Measurements from ENCODE around the gene NDUFS3.
A peak's percentile ranks its signal among the peaks of the same experiment; 100 is the strongest.
"Not testable (repeated sequence)": the region's sequence is repeated elsewhere in the genome, so short reads cannot be mapped to it uniquely, and the experiment has no call there.

The NDUFS3 gene

GRCh38 chr11:47550288-47551047 is 28.4 kb upstream of the NDUFS3 start:
- no peak for DNase-seq (ENCODE audit: low spot score in 2 of 2)
- Mint-ChIP-seq H3K27ac (peak overlapping the region; percentile 97), H3K9me3 (no peaks in the 10 kb centered on the region), H3K27me3 (no peaks in the 10 kb centered on the region), H3K36me3 (peaks cover 5% of the 10 kb centered on the region), H3K4me1 (peaks cover 25% of the 10 kb centered on the region), H3K4me3 (peak overlapping the region; percentile 57)
- ATAC-seq (ENCODE audit: low read depth): peak; percentile 9

- DNase-seq (ENCODE audit: low spot score in 2 of 2) (no peak), ATAC-seq (ENCODE audit: low read depth) (no peak)
- H3K9me3 Mint-ChIP-seq: no peaks in the 10 kb centered on the region
- peaks cover 5% of the 10 kb centered on the region for H3K36me3 Mint-ChIP-seq
- peak overlapping the region; percentile 97 for H3K27ac Mint-ChIP-seq
- peaks cover 25% of the 10 kb centered on the region for H3K4me1 Mint-ChIP-seq
- H3K4me3 Mint-ChIP-seq: peak overlapping the region; percentile 99
- no peaks in the 10 kb centered on the region for H3K27me3 Mint-ChIP-seq
Observed at GRCh38 chr11:47551086-47551485, 27.8 kb upstream of the NDUFS3 start.

DNA sequence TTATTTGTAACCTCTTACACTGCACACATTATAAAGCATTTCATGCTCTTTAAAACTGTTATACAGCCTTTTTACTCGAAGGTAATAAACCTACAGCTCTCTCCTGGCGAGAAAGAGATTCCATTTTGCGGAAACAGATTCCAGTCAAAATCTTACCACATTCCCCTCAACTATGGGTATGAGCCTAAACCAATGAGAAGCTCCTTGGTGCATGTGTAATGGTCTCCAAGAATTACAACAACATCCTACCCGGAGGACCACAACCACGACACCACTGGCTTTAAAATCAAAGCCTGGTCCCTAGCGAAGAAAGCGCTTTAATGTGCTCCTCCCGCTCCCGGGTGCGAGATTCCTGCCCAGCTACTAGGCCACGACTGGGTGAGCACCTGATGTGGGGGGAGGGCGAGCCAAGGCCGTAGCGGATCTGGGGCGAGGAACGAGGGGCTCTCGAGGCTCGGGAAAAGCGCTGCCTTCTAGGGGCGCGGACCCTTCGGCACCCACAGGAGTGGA is 26.8 kb upstream of the NDUFS3 start:
- no peaks in the 10 kb centered on the region for H3K27me3 Mint-ChIP-seq
- H3K27ac Mint-ChIP-seq: peak overlapping the region; percentile 97
- H3K4me3 Mint-ChIP-seq: peak overlapping the region; percentile 99
- no peaks in the 10 kb centered on the region for H3K9me3 Mint-ChIP-seq
- peaks cover 4% of the 10 kb centered on the region for H3K36me3 Mint-ChIP-seq
- no peak for ATAC-seq (ENCODE audit: low read depth)
- peaks cover 24% of the 10 kb centered on the region for H3K4me1 Mint-ChIP-seq
- no peak for DNase-seq (ENCODE audit: low spot score in 2 of 2)

- H3K27ac Mint-ChIP-seq: peak within 1 kb of the TSS; percentile 97
Observed at GRCh38 chr11:47552566-47553405, 26.1 kb upstream of the NDUFS3 start, which contains the start of gene CELF1. TSS of gene CELF1 (minus strand) at chr11:47553132. CDS start at chr11:47499523, 53,609 bp downstream.

GRCh38 chr11:47553406-47553743 is 25.5 kb upstream of the NDUFS3 start:
- Mint-ChIP-seq H3K27ac (peak overlapping the region; percentile 97), H3K36me3 (peaks cover 3% of the 10 kb centered on the region), H3K27me3 (no peaks in the 10 kb centered on the region), H3K4me3 (peak overlapping the region; percentile 99), H3K9me3 (no peaks in the 10 kb centered on the region), H3K4me1 (peaks cover 23% of the 10 kb centered on the region)
- ATAC-seq (ENCODE audit: low read depth) (peak; percentile 16), DNase-seq (ENCODE audit: low spot score in 2 of 2) (no peak)

More at GRCh38 chr11:47552566-47553405, 26.1 kb upstream of the NDUFS3 start, which contains the start of gene CELF1:
- no peaks in the 10 kb centered on the region for H3K9me3 Mint-ChIP-seq
- peaks cover 3% of the 10 kb centered on the region for H3K36me3 Mint-ChIP-seq
- H3K4me1 Mint-ChIP-seq: peaks cover 23% of the 10 kb centered on the region
- no peaks in the 10 kb centered on the region for H3K27me3 Mint-ChIP-seq
- DNase-seq (ENCODE audit: low spot score in 2 of 2) (peak; percentile 89 to 90), ATAC-seq (ENCODE audit: low read depth) (peak; percentile 92)
- peak within 1 kb of the TSS; percentile 99 for H3K4me3 Mint-ChIP-seq

DNA sequence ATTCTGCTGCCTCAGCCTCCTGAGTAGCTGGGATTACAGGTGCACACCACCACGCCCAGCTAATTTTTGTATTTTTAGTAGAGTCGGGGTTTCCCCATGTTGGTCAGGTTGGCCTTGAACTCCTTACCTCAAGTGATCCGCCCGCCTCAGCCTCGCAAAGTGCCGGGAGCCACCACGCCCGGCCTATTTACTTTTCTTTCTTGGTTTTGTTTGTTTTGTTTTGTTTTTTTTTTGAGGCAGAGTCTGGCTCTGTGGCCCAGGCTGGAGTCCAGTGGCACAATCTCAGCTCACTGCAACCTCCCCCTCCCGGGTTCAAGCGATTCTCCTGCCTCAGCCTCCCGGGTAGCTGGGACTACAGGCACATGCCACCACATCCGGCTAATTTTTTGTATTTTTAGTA is 21.9 kb upstream of the NDUFS3 start:
- not testable (repeated sequence) for H3K27ac Mint-ChIP-seq; H3K9me3 Mint-ChIP-seq; ATAC-seq (ENCODE audit: low read depth); H3K36me3 Mint-ChIP-seq; DNase-seq (ENCODE audit: low spot score in 2 of 2); H3K4me3 Mint-ChIP-seq; H3K27me3 Mint-ChIP-seq
- peaks cover 11% of the 10 kb centered on the region for H3K4me1 Mint-ChIP-seq

GRCh38 chr11:47558695-47559094 is 20.2 kb upstream of the NDUFS3 start:
- Mint-ChIP-seq H3K36me3 (no peaks in the 10 kb centered on the region), H3K9me3 (no peaks in the 10 kb centered on the region), H3K4me3 (no peak overlapping the region), H3K4me1 (peaks cover 7% of the 10 kb centered on the region), H3K27ac (no peak overlapping the region), H3K27me3 (no peaks in the 10 kb centered on the region)
- ATAC-seq (ENCODE audit: low read depth): no peak
- DNase-seq (ENCODE audit: low spot score in 2 of 2): no peak

DNA sequence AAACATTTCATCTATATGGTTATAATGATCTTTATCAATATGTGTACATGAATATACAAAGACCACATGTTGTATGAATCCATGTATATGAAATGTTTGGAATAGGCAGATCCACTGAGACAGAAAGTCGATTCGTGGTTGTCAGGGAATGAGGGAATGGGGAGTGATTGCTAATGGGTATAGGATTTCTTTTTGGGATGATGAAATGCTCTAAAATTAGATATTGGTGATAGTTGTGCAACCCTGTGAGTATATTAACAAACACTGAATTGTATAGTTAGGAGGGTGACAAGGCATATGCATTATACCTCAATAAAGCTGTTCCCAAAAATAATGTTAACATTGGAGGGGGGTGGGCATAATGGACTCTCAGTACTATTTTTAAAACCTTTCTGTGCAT is 18.4 kb upstream of the NDUFS3 start:
- DNase-seq (ENCODE audit: low spot score in 2 of 2) (no peak), ATAC-seq (ENCODE audit: low read depth) (no peak)
- H3K27ac Mint-ChIP-seq: no peak overlapping the region
- peaks cover 6% of the 10 kb centered on the region for H3K4me1 Mint-ChIP-seq
- no peaks in the 10 kb centered on the region for H3K36me3 Mint-ChIP-seq
- no peaks in the 10 kb centered on the region for H3K9me3 Mint-ChIP-seq
- no peaks in the 10 kb centered on the region for H3K27me3 Mint-ChIP-seq
- H3K4me3 Mint-ChIP-seq: no peak overlapping the region

GRCh38 chr11:47562393-47562792 is 16.5 kb upstream of the NDUFS3 start:
- not testable (repeated sequence) for H3K27me3 Mint-ChIP-seq; H3K4me3 Mint-ChIP-seq; DNase-seq (ENCODE audit: low spot score in 2 of 2); H3K9me3 Mint-ChIP-seq; H3K27ac Mint-ChIP-seq; H3K36me3 Mint-ChIP-seq; ATAC-seq (ENCODE audit: low read depth); H3K4me1 Mint-ChIP-seq

DNA sequence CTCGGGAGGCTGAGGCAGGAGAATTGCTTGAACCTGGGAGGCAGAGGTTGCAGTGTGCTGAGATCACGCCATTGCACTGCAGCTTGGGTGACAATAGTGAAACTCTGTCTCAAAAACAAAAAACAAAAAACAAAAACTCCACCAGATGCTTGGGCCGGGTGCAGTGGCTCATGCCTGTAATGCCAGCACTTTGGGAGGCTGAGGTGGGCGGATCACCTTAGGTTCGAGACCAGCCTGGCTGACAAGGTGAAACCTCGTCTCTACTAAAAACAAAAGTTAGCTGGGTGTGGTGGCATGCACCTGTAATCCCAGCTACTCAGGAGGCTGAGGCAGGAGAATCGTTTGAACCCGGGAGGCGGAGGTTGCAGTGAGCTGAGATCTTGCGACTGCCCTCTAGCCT is 14.5 kb upstream of the NDUFS3 start:
- H3K27me3 Mint-ChIP-seq; H3K36me3 Mint-ChIP-seq; ATAC-seq (ENCODE audit: low read depth); H3K27ac Mint-ChIP-seq; H3K9me3 Mint-ChIP-seq; H3K4me1 Mint-ChIP-seq; DNase-seq (ENCODE audit: low spot score in 2 of 2): not testable (repeated sequence)
- H3K4me3 Mint-ChIP-seq: peak overlapping the region; percentile 52

- no peaks in the 10 kb centered on the region for H3K36me3 Mint-ChIP-seq
- H3K4me3 Mint-ChIP-seq: peak overlapping the region; percentile 84
Observed at GRCh38 chr11:47564933-47565339, 13.9 kb upstream of the NDUFS3 start.

DNA sequence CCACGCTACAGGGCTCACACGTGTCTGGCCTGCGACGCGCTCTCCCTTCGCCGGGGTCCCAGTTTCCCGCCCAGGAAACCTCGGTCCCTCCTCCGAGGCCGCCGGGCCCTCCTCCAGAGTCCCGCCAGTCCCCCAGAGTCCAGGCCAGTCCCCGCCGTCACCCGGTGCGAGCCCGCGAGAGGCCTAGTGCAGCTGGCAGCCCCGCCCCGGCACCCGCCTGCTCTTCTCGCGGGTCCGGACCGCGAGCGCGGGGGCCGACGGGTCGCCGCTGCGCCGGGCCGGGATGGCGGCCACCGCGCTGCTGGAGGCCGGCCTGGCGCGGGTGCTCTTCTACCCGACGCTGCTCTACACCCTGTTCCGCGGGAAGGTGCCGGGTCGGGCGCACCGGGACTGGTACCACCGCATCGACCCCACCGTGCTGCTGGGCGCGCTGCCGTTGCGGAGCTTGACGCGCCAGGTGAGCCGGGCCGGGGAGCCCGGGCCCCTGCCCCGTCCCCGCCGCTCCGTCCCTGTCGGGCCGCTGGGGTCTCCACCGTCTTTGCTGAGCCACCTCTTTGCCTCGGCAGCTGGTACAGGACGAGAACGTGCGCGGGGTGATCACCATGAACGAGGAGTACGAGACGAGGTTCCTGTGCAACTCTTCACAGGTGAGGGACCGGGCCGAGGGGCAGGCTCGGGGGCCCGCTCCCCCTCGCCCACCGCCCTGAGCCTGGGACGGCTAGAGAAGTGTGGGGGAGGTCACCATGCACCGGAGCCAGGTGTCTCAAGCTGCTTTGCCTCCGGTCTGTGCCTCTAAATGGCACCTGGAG is 13.3 kb upstream of the NDUFS3 start, which contains the start of gene PTPMT1:
TSS of gene PTPMT1 (plus strand) at position 260 of the 809 bp plus-strand sequence. CDS start at position 284, 24 bp downstream.
- peaks cover 10% of the 10 kb centered on the region for H3K4me1 Mint-ChIP-seq
- H3K27ac Mint-ChIP-seq: peak within 1 kb of the TSS; percentile 61

More at GRCh38 chr11:47564933-47565339, 13.9 kb upstream of the NDUFS3 start:
- Mint-ChIP-seq H3K27ac (peak overlapping the region; percentile 61), H3K9me3 (no peaks in the 10 kb centered on the region), H3K27me3 (no peaks in the 10 kb centered on the region), H3K4me1 (peaks cover 10% of the 10 kb centered on the region)
- ATAC-seq (ENCODE audit: low read depth) (no peak), DNase-seq (ENCODE audit: low spot score in 2 of 2) (peak in 1 of 2 donors; percentile 19)

GRCh38 chr11:47566149-47566698 is 12.7 kb upstream of the NDUFS3 start:
- ATAC-seq (ENCODE audit: low read depth): no peak
- H3K4me3 Mint-ChIP-seq: peak overlapping the region; percentile 84
- peaks cover 10% of the 10 kb centered on the region for H3K4me1 Mint-ChIP-seq
- H3K27ac Mint-ChIP-seq: peak overlapping the region; percentile 61
- no peaks in the 10 kb centered on the region for H3K27me3 Mint-ChIP-seq
- no peaks in the 10 kb centered on the region for H3K9me3 Mint-ChIP-seq
- peaks cover under 1% of the 10 kb centered on the region for H3K36me3 Mint-ChIP-seq
- DNase-seq (ENCODE audit: low spot score in 2 of 2): no peak

More for the DNA sequence above, 13.3 kb upstream of the NDUFS3 start, which contains the start of gene PTPMT1:
- Mint-ChIP-seq H3K36me3 (no peaks in the 10 kb centered on the region), H3K4me3 (peak within 1 kb of the TSS; percentile 84), H3K9me3 (no peaks in the 10 kb centered on the region), H3K27me3 (no peaks in the 10 kb centered on the region)
- peak; percentile 45 to 55 for DNase-seq (ENCODE audit: low spot score in 2 of 2)
- peak; percentile 91 for ATAC-seq (ENCODE audit: low read depth)

Data from memory B cell (primary cell).